Gastroesophageal sphincter (tissue), 4 donors: ENCODE results near the gene FNIP2. TPM values are rescaled to one million over a fixed set of nuclear protein-coding genes. Genes with fewer than 3 reads are reported as not detected.
A peak's percentile ranks its signal among the peaks of the same experiment; 100 is the strongest.

Source experiments
- ATAC-seq: fragments of 150-250 bp; one replicate; pipeline ENCODE4 v1.9.1; 2016; ENCODE audit warnings: mild to moderate bottlenecking, moderate library complexity
- H3K27ac ChIP-seq, 4 donors: fragments of 200-600 bp; sonication (generic) in 3 of 4; 1 replicate in 3 of 4; 2 replicates in 1 of 4; pipeline ENCODE4 v1.5.1; 2016 to 2019
- H3K27me3 ChIP-seq: fragments of 200-600 bp; sonication (generic); one replicate; pipeline ENCODE4 v1.5.1; 2019
- H3K36me3 ChIP-seq, 2 donors: fragments of 200-600 bp; sonication (generic); one replicate each; pipeline ENCODE4 v1.5.1; 2019; ENCODE audit warnings: control low read depth in 1 of 2
- H3K4me1 ChIP-seq, 3 donors: fragments of 200-600 bp; sonication (generic); 1 replicate in 2 of 3; 2 replicates in 1 of 3; pipeline ENCODE4 v1.5.1; 2016 to 2019; ENCODE audit warnings: control low read depth in 2 of 3
- H3K4me3 ChIP-seq, 2 donors: fragments of 200-600 bp; sonication (generic); one replicate each; pipeline ENCODE4 v1.5.1; 2019; ENCODE audit warnings: mild to moderate bottlenecking in 1 of 2, moderate library complexity in 1 of 2
- H3K9me3 ChIP-seq, 3 donors: fragments of 200-600 bp; sonication (generic); one replicate each; pipeline ENCODE4 v1.5.1; 2017 to 2019; ENCODE audit warnings: control low read depth in 2 of 3
- EP300 ChIP-seq: sonication (generic); formaldehyde crosslinking; IDR thresholded peaks from one replicate; pipeline ENCODE4 v1.6.1; 2017; ENCODE audit warnings: antibody characterized with exemption, mild to moderate bottlenecking
- POLR2A ChIP-seq, 2 donors: fragments of 450-650 bp; IDR thresholded peaks; one replicate each; pipeline ENCODE4 v1.6.1; 2017; ENCODE audit warnings: antibody characterized with exemption in 2 of 2, mild to moderate bottlenecking in 2 of 2, moderate library complexity in 1 of 2
- POLR2AphosphoS5 ChIP-seq: sonication (generic); formaldehyde crosslinking; IDR thresholded peaks from one replicate; pipeline ENCODE4 v1.6.1; 2017; ENCODE audit warnings: antibody characterized with exemption
- WGBS, 2 donors: methylation state at CpG; one replicate each; pipeline ENCODE4 v1.1.5; 2018; ENCODE audit warnings: low coverage in 1 of 2; 5-methylcytosine and 5-hydroxymethylcytosine counted together
- total RNA-seq, 4 donors: library from RNA; depleted of rRNA; stranded (reverse); fragments of >200 nt; gene quantifications; one replicate each; pipeline ENCODE4 v1.1.0, GENCODE V29; 2016
- TF ChIP-seq, protein P1 (sequence below), 4 experiments: fragments of 200-600 bp in 2 of 4; fragments of 450-650 bp in 2 of 4; sonication (generic) in 1 of 4; IDR thresholded peaks; one replicate each; pipeline ENCODE4 v1.5.1; 2017 to 2019; ENCODE audit warnings: antibody characterized with exemption in 4 of 4, mild to moderate bottlenecking in 2 of 4, moderate library complexity in 2 of 4

The FNIP2 gene
- total RNA-seq, 4 donors from 2014 or later = 53.0 to 135 (median 70.5) TPM

DNA sequence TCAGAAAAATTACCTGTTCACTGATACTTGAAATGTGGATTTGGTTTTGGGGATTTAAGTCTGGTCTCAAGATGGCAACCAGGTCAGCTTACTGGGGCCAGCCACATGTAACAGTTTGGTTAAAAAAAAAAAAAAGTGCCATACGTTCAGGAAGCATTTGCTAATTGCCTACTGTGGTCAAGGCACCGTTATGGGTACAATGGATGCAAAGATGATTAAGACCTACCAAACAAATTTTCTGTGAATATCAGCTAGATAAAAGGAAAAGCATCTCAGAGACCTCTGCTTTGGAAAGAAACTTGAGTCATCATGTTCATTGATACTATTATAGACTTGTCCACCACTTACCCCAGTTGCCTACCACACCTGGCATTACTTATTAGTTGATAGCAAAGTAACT is 80.9 kb downstream of the FNIP2 start:
- H3K4me3 ChIP-seq = no peak overlapping the region
- TF ChIP-seq POLR2AphosphoS5 (no peak), EP300 (no peak), POLR2A (IDR thresholded peaks at IDR 0.05) (no peak)
- TF ChIP-seq, protein P1, sequence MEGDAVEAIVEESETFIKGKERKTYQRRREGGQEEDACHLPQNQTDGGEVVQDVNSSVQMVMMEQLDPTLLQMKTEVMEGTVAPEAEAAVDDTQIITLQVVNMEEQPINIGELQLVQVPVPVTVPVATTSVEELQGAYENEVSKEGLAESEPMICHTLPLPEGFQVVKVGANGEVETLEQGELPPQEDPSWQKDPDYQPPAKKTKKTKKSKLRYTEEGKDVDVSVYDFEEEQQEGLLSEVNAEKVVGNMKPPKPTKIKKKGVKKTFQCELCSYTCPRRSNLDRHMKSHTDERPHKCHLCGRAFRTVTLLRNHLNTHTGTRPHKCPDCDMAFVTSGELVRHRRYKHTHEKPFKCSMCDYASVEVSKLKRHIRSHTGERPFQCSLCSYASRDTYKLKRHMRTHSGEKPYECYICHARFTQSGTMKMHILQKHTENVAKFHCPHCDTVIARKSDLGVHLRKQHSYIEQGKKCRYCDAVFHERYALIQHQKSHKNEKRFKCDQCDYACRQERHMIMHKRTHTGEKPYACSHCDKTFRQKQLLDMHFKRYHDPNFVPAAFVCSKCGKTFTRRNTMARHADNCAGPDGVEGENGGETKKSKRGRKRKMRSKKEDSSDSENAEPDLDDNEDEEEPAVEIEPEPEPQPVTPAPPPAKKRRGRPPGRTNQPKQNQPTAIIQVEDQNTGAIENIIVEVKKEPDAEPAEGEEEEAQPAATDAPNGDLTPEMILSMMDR (IDR thresholded peaks at IDR 0.05) = no peak
- peaks cover 0 to 64% of the 10 kb centered on the region in 2 donors for H3K36me3 ChIP-seq
- H3K27ac ChIP-seq = peak overlapping the region in 1 of 4 donors; percentile 51
- ATAC-seq = no peak
- H3K9me3 ChIP-seq = no peaks in the 10 kb centered on the region
- H3K4me1 ChIP-seq = peaks cover 0 to 10% (median 0%) of the 10 kb centered on the region in 3 donors
- WGBS, 2 donors = 75 to 86% methylated on average over 2 of the region's 2 CpGs
- H3K27me3 ChIP-seq = no peaks in the 10 kb centered on the region

DNA sequence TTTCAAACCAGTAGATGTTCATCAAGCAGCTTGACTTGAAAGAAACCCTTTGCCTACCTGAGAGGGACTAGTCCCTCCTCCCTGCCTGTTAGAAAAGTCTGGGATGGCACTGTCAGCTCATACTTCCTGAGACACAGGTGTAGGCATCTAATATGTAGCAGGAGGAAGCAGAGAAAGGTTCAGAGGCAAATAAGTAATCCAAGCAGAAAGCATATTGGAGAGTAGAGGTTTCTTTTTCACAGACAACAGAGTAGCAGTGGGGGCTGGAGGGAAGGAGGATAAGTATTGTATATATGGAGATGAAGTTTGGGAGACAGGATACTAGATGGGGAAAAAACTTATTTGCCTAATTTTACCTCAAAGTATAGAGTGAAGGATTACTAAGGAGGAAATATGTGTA is 81.5 kb downstream of the FNIP2 start:
- H3K9me3 ChIP-seq = no peaks in the 10 kb centered on the region
- no peak overlapping the region for H3K4me3 ChIP-seq
- H3K27ac ChIP-seq = peak overlapping the region in 3 of 4 donors; percentile 14 to 51 (median 22)

DNA sequence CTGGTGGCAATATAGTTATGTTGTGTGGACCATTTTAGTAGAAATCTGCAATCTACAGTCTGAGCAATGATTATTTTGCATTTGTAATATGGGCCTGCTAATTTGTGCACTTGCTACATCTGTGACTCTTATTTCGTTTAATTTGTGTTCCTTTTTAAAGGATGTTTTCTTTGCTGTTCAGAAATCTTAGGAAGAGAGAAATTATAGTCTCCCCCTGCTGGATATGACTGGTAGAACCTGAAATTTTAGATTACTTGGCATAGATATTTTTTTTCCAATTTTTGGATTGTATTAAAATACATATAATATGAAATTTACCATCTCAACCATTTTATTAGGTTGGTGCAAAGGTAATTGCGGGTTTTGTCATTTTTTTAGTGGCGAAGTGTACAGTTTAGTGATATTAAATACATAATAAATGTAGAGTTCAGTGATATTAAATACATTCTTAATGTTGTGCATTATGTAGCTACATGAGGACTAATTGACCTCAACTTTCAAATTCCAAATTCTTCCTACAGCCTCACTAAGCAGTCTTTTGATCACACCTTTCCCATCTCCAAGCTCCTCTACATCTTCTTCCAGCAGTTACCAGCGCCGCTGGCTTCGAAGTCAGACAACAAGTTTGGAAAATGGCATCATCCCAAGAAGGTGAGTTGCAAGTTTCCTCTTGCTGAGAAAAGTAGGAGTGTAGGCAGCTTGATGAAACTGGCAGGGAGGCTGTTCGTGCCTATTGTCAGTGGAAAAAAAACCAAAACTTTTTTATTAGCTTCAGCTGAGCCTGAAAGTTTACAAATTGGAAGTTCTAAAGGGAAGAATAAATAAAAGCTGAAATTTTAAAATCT is 82.2 kb downstream of the FNIP2 start:
- TF ChIP-seq, protein P1 (IDR thresholded peaks at IDR 0.05) = peak; percentile 67 to 77 (median 75)
- no peak for TF ChIP-seq POLR2AphosphoS5
- Histone ChIP-seq H3K9me3 (no peaks in the 10 kb centered on the region), H3K4me3 (no peak overlapping the region), H3K36me3 (peaks cover 0 to 67% of the 10 kb centered on the region in 2 donors), H3K27ac (peak overlapping the region in 2 of 4 donors; percentile 22 to 51), H3K27me3 (no peaks in the 10 kb centered on the region), H3K4me1 (peaks cover 0 to 10% (median 0%) of the 10 kb centered on the region in 3 donors)
- ATAC-seq = no peak
- WGBS, 2 donors = 51 to 63% methylated on average over 6 to 7 of the region's 7 CpGs

More for the DNA sequence above, 81.5 kb downstream of the FNIP2 start:
- H3K27me3 ChIP-seq = no peaks in the 10 kb centered on the region
- TF ChIP-seq POLR2A (IDR thresholded peaks at IDR 0.05) = no peak
- TF ChIP-seq, protein P1 (IDR thresholded peaks at IDR 0.05) = no peak
- TF ChIP-seq EP300 = no peak
- no peak for TF ChIP-seq POLR2AphosphoS5
- peaks cover 0 to 10% (median 0%) of the 10 kb centered on the region in 3 donors for H3K4me1 ChIP-seq
- ATAC-seq = no peak
- peaks cover 0 to 68% of the 10 kb centered on the region in 2 donors for H3K36me3 ChIP-seq

DNA sequence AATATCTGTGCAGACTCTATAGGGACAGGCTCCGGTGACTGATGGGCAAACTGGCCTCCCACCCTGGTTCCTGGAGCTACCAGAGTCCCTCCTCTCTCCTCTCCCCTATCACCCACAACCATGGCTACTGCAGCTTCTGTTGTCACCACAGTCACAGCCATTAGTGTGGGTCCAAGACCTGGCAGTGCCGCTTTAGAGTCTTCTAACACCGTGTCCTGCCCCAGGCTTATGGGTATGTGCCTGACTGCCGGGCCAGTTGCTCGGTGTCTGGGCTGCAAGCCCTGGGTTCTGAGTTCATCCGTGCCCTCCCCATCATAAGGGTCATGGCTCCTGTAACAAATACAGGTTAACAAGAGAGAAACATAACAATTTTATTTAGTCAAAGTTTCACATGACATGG is 85.4 kb downstream of the FNIP2 start:
- Histone ChIP-seq H3K4me1 (peaks cover 0 to 17% (median 3%) of the 10 kb centered on the region in 3 donors), H3K27me3 (no peaks in the 10 kb centered on the region), H3K9me3 (no peaks in the 10 kb centered on the region), H3K27ac (no peak overlapping the region), H3K36me3 (peaks cover 0 to 48% of the 10 kb centered on the region in 2 donors), H3K4me3 (no peak overlapping the region)
- TF ChIP-seq POLR2A (IDR thresholded peaks at IDR 0.05) = no peak
- no peak for TF ChIP-seq EP300
- TF ChIP-seq, protein P1 (IDR thresholded peaks at IDR 0.05) = no peak
- no peak for TF ChIP-seq POLR2AphosphoS5
- ATAC-seq = no peak
- WGBS, 2 donors = 85 to 100% methylated on average over 1 to 4 of the region's 6 CpGs

DNA sequence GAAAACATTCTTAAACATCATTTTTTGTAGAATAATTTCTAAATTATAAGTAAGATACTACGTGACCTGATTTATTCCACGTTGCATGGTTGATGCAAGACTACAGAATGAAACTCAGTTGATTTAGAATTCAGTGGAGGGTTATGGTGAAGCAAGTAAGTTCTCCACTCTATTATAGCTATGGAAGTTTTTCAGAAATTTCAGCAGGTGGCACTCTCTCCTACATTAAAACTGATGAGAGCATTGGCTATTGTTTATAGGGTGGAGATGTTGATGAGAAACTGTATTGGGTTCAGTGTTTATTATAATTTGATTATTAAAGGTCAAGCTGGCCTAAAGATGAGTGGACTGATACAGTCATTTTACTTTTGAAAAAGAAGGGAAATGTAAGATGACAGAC is 88.0 kb downstream of the FNIP2 start:
- Histone ChIP-seq H3K27me3 (no peaks in the 10 kb centered on the region), H3K4me1 (peaks cover 0 to 7% (median 3%) of the 10 kb centered on the region in 3 donors), H3K36me3 (peaks cover 6 to 64% of the 10 kb centered on the region in 2 donors), H3K27ac (no peak overlapping the region), H3K9me3 (no peaks in the 10 kb centered on the region), H3K4me3 (no peak overlapping the region)
- ATAC-seq = peak; percentile 51
- 69 to 80% methylated on average over 2 of the region's 2 CpGs for WGBS, 2 donors
- TF ChIP-seq, protein P1 (IDR thresholded peaks at IDR 0.05) = peak in 3 of 4 experiments; percentile 52 to 60 (median 56)
- TF ChIP-seq EP300 = no peak
